Hippocampal formation (tissue), 2 donors: ENCODE results near the gene WNK1.
"Not testable (repeated sequence)": the region's sequence is repeated elsewhere in the genome, so short reads cannot be mapped to it uniquely, and the experiment has no call there.

Experiments
- DNase-seq, 2 donors: peaks; one replicate each; lab custom pipeline; 2025; lab: John Stamatoyannopoulos, UW

WNK1 gene

GRCh38 chr12:779745-780734 lies 27.7 kb downstream of the WNK1 start:
- DNase-seq, result no peak

GRCh38 chr12:780750-781379 lies 28.5 kb downstream of the WNK1 start:
- DNase-seq, result no peak

DNA sequence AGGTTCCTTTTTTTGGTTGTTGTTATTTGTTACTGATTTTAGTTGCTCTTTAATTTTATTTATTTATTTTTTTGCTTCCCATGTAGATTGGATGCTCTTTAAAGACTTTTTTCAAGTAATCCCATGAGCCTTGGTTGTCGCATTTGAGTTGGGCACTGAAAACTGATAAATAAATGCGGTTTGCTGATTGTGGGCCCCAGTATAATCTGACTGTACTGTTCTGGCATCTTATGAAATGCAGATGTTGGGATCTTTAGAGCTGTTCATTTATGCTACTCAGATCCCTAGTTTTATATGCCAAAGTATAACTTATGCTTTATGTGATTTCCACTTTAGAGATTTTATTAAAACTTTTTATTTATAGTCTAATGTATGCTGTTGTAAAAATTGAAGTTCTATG lies 33.3 kb downstream of the WNK1 start:
- no peak for DNase-seq

GRCh38 chr12:788288-788687 lies 35.9 kb downstream of the WNK1 start:
- DNase-seq, result no peak

GRCh38 chr12:788762-789161 lies 36.4 kb downstream of the WNK1 start:
- DNase-seq, result not testable (repeated sequence)

DNA sequence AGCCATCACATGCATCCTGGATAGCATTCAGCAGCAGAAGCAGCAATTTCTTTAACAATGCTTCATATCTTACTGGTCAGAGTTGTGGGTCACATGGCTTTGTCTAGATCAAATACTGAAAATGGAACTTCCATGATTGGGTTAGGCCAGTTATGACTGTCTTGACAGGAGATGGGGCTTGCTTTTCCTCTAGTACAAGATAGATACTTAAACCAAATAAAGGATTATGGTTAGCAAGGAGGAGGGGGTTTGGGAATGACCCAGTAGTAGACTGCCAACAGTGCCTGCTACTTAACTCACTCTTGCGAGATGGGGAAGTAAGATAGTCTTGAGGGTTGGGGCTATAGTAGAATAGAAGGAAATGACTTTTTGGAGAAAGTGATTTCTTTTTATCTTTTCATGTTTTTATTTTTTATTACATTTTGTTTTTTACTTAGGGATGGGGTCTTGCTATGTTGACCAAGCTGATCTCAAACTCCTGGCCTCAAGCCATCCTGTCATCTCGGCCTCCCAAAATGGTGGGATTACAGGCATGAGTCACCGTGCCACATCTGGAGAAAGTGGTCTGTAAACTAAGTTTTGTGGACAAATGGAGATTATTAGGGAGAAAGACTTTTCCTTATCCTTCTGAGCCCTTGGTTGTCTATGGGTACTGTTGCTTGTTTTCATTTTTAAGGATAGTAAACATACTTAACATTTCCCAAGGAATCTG lies 37.6 kb downstream of the WNK1 start:
- no peak for DNase-seq

- DNase-seq, result no peak
Measured at GRCh38 chr12:790608-791007, 38.2 kb downstream of the WNK1 start.

DNA sequence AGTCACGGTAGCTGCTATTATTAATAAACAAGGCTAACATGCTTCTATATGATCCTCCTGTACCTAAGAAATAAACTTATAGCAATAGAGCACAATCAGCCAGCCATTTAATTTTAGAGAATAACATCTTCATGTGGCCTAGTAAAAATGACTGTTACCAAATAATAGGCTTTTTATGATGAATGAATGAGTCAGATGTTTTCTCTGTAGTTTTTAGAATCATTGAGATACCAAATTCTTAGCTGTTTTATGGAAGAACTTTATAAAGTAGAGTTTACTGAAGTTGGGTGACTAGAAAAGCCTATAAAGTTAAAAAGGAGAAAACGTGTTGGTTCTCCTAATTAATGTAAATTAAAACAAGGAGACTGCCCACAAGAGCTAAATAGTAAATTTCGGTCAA lies 40.7 kb downstream of the WNK1 start:
- no peak for DNase-seq

GRCh38 chr12:793711-794110 lies 41.3 kb downstream of the WNK1 start:
- DNase-seq, result no peak

DNA sequence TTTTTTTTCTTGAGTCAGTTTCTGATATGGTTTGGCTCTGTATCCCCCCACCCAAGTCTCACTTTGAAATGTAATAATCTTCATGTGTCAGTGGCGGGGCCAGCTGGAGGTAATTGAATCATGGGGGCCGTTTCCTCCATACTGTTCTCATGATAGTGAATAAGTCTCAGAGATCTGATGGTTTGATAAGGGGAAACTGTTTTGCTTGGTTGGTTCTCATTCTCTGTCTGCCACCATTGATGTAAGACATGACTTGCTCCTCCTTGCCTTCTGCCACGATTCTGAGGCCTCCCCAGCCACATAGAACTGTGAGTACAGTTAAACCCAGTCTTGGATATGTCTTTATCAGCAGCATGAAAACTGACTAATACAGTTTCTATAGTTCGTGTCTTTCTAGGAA lies 42.9 kb downstream of the WNK1 start:
- DNase-seq, result no peak

DNA sequence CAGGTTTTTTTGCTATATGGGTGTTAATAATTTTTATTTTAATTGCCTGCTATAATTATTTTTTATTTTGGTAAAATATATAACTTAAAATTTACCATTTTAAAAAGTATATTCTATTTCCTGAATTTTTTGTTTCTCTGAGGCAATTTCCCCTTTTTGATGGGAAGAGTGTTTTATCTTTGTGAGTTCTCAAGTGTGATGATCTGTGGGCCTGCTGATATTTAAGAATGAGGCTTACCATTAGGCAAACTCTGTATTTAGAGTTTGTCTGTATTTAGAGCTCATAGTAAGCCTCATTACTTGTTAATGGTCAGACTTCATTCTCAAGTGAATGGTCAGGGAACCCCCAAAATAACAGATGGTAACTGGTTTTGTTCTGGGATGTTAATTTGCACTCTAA lies 48.0 kb downstream of the WNK1 start:
- DNase-seq, result no peak

GRCh38 chr12:802242-803120 lies 50.1 kb downstream of the WNK1 start:
- no peak for DNase-seq

DNA sequence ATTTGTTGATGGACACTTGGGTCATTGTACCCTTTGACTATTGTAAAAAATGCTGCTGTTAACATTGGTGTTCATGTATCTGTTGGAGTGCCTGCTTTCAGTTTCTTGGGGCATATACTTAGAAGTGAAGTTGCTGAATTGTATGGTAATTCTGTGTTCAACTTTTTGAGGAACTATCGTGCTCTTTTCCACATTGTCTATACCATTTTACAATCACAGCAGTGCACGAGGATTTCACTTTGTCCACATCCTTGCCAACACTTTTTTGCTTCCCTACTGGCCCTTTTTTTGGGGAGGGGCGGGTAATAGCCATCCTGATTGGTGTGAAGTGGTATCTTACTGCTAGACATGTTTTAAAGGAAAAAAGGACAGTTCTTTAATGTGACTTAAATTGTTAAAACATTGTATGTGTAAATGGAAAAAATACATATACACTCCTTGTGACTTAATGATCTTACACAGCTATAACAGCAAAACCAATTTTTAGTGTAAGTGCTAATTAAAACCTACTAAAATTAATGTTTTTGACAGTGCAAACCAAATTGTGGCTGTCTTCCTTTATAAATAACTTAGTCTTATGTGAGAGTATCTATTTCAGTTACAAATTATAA lies 52.7 kb downstream of the WNK1 start:
- no peak for DNase-seq

- no peak for DNase-seq
Measured at GRCh38 chr12:806200-806791, 53.9 kb downstream of the WNK1 start.

DNA sequence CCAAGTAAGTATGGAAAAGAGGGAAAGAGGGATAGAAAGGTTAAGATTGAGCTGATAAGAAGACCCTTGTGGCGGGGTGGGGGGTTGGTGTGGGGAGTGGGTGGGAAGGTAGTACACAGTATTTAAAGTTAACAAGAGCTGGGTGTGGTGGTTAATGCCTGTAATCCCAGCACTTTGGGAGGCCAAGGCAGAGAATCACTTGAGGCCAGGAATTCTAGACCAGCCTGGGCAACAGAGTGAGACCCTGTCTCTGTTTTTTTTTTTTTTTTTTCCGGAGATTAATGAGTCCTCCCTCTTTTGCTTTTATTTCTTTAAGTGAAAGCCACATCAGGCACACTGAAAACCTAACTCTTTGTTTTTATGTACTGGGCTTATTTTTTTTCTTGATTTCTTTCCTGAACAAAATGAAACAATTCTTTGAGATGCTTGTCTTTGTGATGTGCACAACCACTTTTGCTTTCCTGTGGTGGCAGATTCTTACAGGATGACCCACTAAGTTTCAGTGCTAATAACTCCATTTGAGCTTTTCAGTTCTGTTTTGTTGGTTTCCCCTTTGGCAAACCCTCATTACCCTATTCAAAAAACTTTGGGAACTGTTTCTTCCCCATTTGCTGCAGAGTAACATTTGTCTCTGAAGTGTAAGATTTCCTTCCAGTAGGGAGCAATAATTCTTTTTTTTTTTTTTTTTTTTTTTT lies 54.8 kb downstream of the WNK1 start:
- no peak for DNase-seq

DNA sequence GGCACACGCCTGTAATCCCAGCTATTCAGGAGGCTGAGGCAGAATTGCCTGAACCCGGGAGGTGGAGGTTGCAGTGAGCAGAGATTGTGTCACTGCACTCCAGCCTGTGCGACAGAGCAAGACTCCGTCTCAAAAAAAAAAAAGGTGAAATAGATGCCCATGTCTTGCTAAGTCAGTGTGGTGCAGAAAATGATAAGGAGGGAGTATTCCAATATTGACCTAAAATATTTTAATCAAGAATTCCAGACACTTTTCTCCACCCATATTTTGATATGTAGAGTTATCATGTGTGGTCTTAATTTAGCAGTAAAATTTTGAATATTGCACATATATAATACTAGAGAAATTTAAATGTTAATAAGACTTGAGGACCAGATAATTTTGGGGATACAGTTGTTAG lies 57.7 kb downstream of the WNK1 start:
- DNase-seq, result no peak

- no peak for DNase-seq
Measured at GRCh38 chr12:810671-811415, 58.5 kb downstream of the WNK1 start.

GRCh38 chr12:812950-813349 lies 60.6 kb downstream of the WNK1 start:
- no peak for DNase-seq

- DNase-seq, result not testable (repeated sequence)
Measured at GRCh38 chr12:817456-817855, 65.1 kb downstream of the WNK1 start.
